ENCODE data around the gene SYPL2. TPM values are rescaled to one million over a fixed set of nuclear protein-coding genes. Genes with fewer than 3 reads are reported as not detected.

The SYPL2 gene
- total and polyA plus RNA-seq, 2 donors (not counting 1 experiment from before 2014, with no cell fraction given), result 1.7 to 1.8 TPM

DNA sequence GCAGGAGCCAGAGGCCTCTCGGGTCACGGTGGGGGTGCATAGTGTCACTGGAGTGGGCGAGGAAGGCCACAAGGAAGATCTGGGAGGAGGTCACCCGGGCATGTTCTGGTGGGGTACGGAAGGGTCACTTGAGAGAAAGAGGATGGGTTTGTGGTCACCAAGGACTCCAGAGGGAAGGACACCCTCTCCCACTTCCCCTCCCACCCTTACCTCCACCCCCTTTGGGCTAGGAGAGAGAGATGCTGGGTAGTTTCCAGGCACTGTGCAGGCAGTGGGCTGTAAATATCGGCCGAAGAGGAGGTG lies 42.5 kb downstream of the SYPL2 start:
- peak overlapping the region; percentile 99 for H3K4me2 ChIP-seq (ENCODE audit: extremely low read depth, insufficient read depth, low read length)
- H3K4me3 ChIP-seq (replicated peaks in 1 of 4; ENCODE audit: control extremely low read depth in 1 of 4, insufficient read depth in 1 of 4, low read depth in 3 of 4, low read length in 4 of 4), result peak overlapping the region in 2 of 4 experiments; percentile 26 to 70
- peaks cover 7% of the 10 kb centered on the region for H3K4me1 ChIP-seq (ENCODE audit: control insufficient read depth, extremely low read depth, insufficient read depth, low read length)
- H3K27me3 ChIP-seq (ENCODE audit: control insufficient read depth, insufficient read depth, low read length), result peaks cover 3% of the 10 kb centered on the region
- no peak overlapping the region for H3K27ac ChIP-seq (ENCODE audit: insufficient read depth, low read length)
- no peaks in the 10 kb centered on the region for H4K20me1 ChIP-seq (ENCODE audit: control insufficient read depth, extremely low read depth, insufficient read depth, low read length)
- TF ChIP-seq EZH2 (IDR thresholded peaks at IDR 0.05; ENCODE audit: low read length, missing control alignments), result no peak
- no peak for TF ChIP-seq CTCF (conservative IDR thresholded peaks at IDR 0.05 in 1 of 2, IDR thresholded peaks at IDR 0.05 in 1 of 2; ENCODE audit: low read depth in 1 of 2, low read length in 2 of 2)
- H3K36me3 ChIP-seq (ENCODE audit: control insufficient read depth, insufficient read depth, low read length), result no peaks in the 10 kb centered on the region
- no peak for DNase-seq (ENCODE audit: low read depth in 2 of 2)
- H3K9ac ChIP-seq (ENCODE audit: insufficient read depth, low read length), result no peak overlapping the region
- H2AFZ ChIP-seq (ENCODE audit: low read length), result no peak overlapping the region
- H3K9me3 ChIP-seq (ENCODE audit: control insufficient read depth, insufficient read depth, low read depth, low read length), result no peaks in the 10 kb centered on the region
- H3K79me2 ChIP-seq (ENCODE audit: control insufficient read depth, insufficient read depth, low read length), result no peaks in the 10 kb centered on the region

GRCh38 chr1:109509176-109510134 lies 43.1 kb downstream of the SYPL2 start, which contains the start of gene AMIGO1:
Gene AMIGO1, minus strand, starts transcription at chr1:109509727. Its CDS starts 815 bp downstream, at chr1:109508912.
- no peak within 1 kb of the TSS for H3K9ac ChIP-seq (ENCODE audit: insufficient read depth, low read length)
- DNase-seq (ENCODE audit: low read depth in 2 of 2), result peak; percentile 37 to 52

More at GRCh38 chr1:109509176-109510134, 43.1 kb downstream of the SYPL2 start, which contains the start of gene AMIGO1:
- H3K4me1 ChIP-seq (ENCODE audit: control insufficient read depth, extremely low read depth, insufficient read depth, low read length), result peaks cover 7% of the 10 kb centered on the region
- H3K4me3 ChIP-seq (replicated peaks in 1 of 4; ENCODE audit: control extremely low read depth in 1 of 4, insufficient read depth in 1 of 4, low read depth in 3 of 4, low read length in 4 of 4), result peak within 1 kb of the TSS; percentile 54 to 71 (median 68)
- no peaks in the 10 kb centered on the region for H3K9me3 ChIP-seq (ENCODE audit: control insufficient read depth, insufficient read depth, low read depth, low read length)
- TF ChIP-seq CTCF (conservative IDR thresholded peaks at IDR 0.05 in 1 of 2, IDR thresholded peaks at IDR 0.05 in 1 of 2; ENCODE audit: low read depth in 1 of 2, low read length in 2 of 2), result no peak
- peak; percentile 8 for TF ChIP-seq EZH2 (IDR thresholded peaks at IDR 0.05; ENCODE audit: low read length, missing control alignments)
- no peak within 1 kb of the TSS for H3K27ac ChIP-seq (ENCODE audit: insufficient read depth, low read length)
- peak within 1 kb of the TSS; percentile 86 for H2AFZ ChIP-seq (ENCODE audit: low read length)
- no peaks in the 10 kb centered on the region for H4K20me1 ChIP-seq (ENCODE audit: control insufficient read depth, extremely low read depth, insufficient read depth, low read length)
- H3K27me3 ChIP-seq (ENCODE audit: control insufficient read depth, insufficient read depth, low read length), result peaks cover 3% of the 10 kb centered on the region
- peak within 1 kb of the TSS; percentile 99 for H3K4me2 ChIP-seq (ENCODE audit: extremely low read depth, insufficient read depth, low read length)
- H3K36me3 ChIP-seq (ENCODE audit: control insufficient read depth, insufficient read depth, low read length), result no peaks in the 10 kb centered on the region
- no peaks in the 10 kb centered on the region for H3K79me2 ChIP-seq (ENCODE audit: control insufficient read depth, insufficient read depth, low read length)
